HG03378 (cell line): Measurements from ENCODE around the gene ZNF8.
"Not testable (repeated sequence)": the region's sequence is repeated elsewhere in the genome, so short reads cannot be mapped to it uniquely, and the experiment has no call there.

Experiments
- ATAC-seq: cut with Tn5 transposase; IDR thresholded peaks from one replicate; pipeline ENCODE4 v1.9.1; 2021; ENCODE audit warnings: mild to moderate bottlenecking, moderate library complexity; ENCODE audit not compliant: unreplicated experiment

Gene ZNF8

DNA sequence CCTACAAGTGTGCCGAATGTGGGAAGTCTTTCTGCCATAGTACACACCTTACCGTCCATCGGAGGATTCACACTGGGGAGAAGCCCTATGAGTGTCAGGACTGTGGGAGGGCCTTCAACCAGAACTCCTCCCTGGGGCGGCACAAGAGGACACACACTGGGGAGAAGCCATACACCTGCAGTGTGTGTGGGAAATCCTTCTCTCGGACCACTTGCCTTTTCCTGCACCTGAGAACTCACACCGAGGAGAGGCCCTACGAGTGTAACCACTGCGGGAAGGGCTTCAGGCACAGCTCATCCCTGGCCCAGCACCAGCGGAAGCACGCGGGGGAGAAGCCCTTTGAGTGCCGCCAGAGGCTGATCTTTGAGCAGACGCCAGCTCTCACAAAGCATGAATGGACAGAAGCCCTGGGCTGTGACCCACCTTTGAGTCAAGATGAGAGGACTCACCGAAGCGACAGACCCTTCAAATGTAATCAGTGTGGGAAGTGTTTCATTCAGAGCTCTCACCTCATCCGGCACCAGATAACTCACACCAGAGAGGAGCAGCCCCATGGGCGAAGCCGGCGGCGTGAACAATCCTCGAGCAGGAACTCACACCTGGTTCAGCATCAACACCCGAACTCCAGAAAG lies 16.1 kb downstream of the ZNF8 start:
- no peak for ATAC-seq

GRCh38 chr19:58296104-58296503 lies 17.3 kb downstream of the ZNF8 start:
- ATAC-seq = no peak

DNA sequence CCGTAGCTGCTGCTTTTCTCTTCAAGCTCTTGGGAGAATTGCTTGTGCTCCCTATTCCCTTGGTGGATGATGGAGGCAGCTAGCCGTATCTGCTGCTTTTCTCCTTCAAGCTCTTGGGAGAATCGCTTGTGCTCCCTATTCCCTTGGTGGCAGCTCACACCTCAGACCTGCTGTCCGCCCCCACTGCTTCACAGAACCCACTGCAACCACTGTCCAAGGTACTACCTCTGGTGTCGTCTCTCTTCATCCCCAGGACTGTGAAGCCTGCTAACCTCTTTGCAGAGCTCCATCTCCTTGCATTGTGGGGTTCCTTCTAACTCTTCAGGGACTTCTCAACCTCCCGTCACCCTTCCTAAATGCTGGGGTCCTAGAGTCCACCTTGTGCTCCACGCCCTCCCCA lies 21.9 kb downstream of the ZNF8 start:
- no peak for ATAC-seq

GRCh38 chr19:58304255-58304654 lies 25.5 kb downstream of the ZNF8 start:
- ATAC-seq = no peak

GRCh38 chr19:58304748-58305064 lies 26.0 kb downstream of the ZNF8 start:
- peak; percentile 7 for ATAC-seq

- ATAC-seq = peak; percentile 89
These were observed 26.5 kb downstream of the ZNF8 start, which contains the start of gene ERVK3-1 for GRCh38 chr19:58305065-58305931. TSS of gene ERVK3-1 (plus strand) at chr19:58305377. CDS start at chr19:58312169, 6,792 bp downstream.

GRCh38 chr19:58305932-58306323 lies 27.2 kb downstream of the ZNF8 start:
- ATAC-seq = no peak

DNA sequence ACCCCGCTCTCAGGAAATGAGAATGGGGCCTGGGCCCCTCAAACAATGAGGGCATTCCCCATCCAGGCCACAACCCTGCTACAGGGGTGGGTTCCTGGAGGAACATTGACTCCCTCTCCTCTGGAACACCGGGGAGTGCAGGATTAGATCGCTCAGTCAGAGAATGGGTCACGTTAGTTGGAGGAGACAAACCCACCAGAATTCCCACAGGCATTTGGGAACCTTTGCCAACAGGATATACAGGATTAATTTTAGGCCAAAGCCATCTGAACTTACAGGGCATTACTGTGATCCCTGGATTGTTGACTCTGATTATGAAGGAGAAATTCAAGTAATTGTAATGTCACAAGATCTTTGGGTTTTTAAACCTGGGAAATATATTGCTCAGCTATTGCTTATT lies 29.0 kb downstream of the ZNF8 start:
- no peak for ATAC-seq

GRCh38 chr19:58310685-58311084 lies 31.9 kb downstream of the ZNF8 start:
- not testable (repeated sequence) for ATAC-seq

- no peak for ATAC-seq
These were observed 32.6 kb downstream of the ZNF8 start for GRCh38 chr19:58311345-58311865.

DNA sequence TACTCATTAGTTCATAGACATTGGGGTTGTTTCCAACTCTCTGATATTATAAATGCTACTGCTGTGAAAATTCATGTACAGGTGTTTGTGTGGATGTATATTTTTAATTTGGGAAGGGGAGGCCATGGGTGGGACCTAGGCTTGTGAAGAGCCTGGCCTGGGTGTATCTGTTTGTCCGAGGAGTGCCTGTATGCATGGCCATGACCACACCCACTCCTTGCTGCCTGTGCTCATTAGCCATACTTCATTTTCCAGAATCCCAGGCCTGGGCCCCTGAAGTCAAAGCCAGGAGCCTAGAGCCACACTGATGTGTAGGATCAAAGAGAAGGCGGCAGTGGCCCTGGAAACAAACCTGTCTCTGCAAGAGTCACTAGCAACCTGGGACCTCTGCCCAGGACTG lies 36.8 kb downstream of the ZNF8 start:
- ATAC-seq = no peak

DNA sequence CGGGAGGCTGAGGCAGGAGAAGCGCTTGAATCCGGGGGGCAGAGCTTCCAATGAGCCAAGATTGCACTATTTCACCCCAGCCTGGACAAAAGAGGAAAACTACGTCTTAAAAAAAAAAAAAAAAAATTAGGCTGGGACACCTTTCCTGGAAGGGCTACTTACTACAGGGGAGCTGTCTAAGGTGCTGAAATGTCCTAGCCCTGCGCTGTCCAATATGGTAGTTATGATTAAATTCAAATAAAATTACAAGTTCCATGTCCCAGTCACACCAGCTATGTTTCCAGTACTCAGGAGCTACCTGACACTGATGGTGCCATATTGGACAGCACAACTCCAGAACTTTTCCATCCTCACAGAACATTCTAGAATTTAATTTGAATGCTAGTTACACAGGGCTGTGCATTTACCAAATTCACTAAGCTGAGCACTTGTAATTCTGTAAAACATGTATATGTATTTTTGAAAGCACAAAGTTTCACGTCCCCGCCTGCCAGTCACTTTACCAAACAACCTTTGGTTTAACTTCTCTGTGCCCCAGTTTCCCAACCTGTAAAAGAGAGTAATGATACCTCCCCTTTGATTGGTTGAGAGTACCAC lies 38.8 kb downstream of the ZNF8 start:
- ATAC-seq = no peak

- ATAC-seq = no peak
These were observed 39.5 kb downstream of the ZNF8 start for GRCh38 chr19:58318297-58318696.

DNA sequence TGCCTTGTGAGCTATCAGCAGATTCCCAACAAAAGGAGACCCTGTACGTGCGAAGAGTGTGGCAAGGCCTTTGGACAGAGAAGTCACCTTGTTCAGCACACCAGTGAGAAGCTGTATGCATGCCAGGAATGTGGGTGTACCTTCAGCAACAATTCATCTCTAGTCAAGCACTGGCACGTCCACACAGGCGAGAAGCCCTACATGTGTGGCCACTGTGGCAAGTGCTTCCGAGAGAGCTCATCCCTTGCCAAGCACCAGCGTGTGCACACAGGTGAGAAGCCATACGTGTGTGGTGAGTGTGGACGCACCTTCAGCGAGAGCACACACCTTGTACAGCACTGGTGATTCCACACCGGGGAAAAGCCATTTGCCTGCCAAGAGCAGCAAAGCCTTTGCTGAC lies 40.5 kb downstream of the ZNF8 start:
- no peak for ATAC-seq

GRCh38 chr19:58325311-58326022 lies 46.7 kb downstream of the ZNF8 start:
- ATAC-seq = no peak

DNA sequence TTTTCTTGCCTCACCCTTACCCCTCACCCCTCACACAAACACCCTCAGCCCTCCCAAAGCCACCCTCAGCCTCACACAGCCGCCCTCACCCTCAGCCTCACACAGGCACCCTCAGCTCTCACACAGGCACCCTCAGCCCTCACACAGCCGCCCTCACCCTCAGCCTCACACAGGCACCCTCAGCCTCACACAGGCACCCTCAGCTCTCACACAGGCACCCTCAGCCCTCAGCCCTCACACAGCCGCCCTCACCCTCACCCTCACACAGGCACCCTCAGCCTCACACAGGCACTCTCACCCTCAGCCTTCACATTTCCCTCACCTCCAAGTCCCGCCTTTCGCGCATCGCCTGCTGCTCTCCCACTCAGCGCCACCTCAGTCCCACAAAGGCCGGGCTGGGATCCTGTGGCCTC lies 47.8 kb downstream of the ZNF8 start:
- no peak for ATAC-seq

- ATAC-seq = peak; percentile 67
These were observed 48.4 kb downstream of the ZNF8 start, which contains the start of gene ZSCAN22 for GRCh38 chr19:58326914-58327726. TSS of gene ZSCAN22 (plus strand) at chr19:58326994. CDS start at chr19:58334803, 7,809 bp downstream.

DNA sequence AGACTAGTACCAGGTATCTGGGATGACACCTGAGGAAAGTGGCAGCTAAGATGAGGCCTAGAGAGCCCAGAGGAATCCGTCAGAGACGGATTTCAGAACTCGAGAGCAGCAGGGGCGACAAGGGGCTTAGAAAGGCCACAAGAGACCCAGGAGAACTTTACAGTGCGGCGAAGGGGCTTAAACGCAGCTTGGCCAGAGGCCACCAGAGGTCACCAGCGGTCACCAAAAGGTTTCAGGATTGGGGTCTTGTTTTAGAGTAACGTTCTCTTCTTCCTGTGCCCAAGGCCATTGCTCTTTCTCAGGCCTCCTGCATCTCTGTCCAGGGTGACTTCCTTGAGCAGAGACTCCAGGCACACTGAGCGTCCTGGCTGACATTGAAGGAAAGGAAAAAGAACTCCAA lies 50.2 kb downstream of the ZNF8 start:
- ATAC-seq = no peak

GRCh38 chr19:58330458-58330857 lies 51.7 kb downstream of the ZNF8 start:
- ATAC-seq = no peak

GRCh38 chr19:58332697-58333096 lies 53.9 kb downstream of the ZNF8 start:
- no peak for ATAC-seq
